ENCODE measurements around the gene SUZ12.
"Not testable (repeated sequence)": the region's sequence is repeated elsewhere in the genome, so short reads cannot be mapped to it uniquely, and the experiment has no call there.

SUZ12 gene

GRCh38 chr17:32019228-32019627, 82.4 kb downstream of the SUZ12 start:
- Mint-ChIP-seq H3K4me3 (no peak overlapping the region), H3K36me3 (ENCODE audit: low read depth) (peaks cover 28% of the 10 kb centered on the region), H3K27ac (no peak overlapping the region), H3K4me1 (peaks cover 8% of the 10 kb centered on the region), H3K9me3 (no peaks in the 10 kb centered on the region), H3K27me3 (ENCODE audit: low read depth) (no peaks in the 10 kb centered on the region)
- TF ChIP-seq CTCF (IDR thresholded peaks at IDR 0.05; ENCODE audit: unreplicated experiment in 3 of 3) = no peak

GRCh38 chr17:32020943-32021614, 84.3 kb downstream of the SUZ12 start:
- H3K9me3 Mint-ChIP-seq = no peaks in the 10 kb centered on the region
- TF ChIP-seq CTCF (IDR thresholded peaks at IDR 0.05; ENCODE audit: unreplicated experiment in 3 of 3) = no peak
- no peaks in the 10 kb centered on the region for H3K27me3 Mint-ChIP-seq (ENCODE audit: low read depth)
- peaks cover 5% of the 10 kb centered on the region for H3K4me1 Mint-ChIP-seq
- H3K4me3 Mint-ChIP-seq = no peak overlapping the region
- peaks cover 28% of the 10 kb centered on the region for H3K36me3 Mint-ChIP-seq (ENCODE audit: low read depth)
- no peak overlapping the region for H3K27ac Mint-ChIP-seq

DNA sequence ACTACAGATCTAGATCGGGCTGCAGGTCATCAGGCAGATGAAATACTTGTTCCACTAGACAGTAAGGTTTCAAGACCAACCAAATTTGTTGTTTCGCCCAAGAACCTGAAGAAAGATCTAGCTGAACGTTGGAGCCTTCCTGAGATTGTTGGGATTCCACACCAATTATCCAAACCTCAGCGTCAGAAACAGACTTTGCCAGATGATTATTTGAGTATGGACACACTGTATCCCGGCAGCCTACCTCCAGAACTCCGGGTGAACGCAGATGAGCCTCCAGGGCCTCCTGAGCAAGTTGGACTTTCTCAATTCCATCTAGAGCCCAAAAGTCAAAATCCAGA, 84.8 kb downstream of the SUZ12 start:
- Mint-ChIP-seq H3K9me3 (no peaks in the 10 kb centered on the region), H3K4me1 (no peaks in the 10 kb centered on the region), H3K36me3 (ENCODE audit: low read depth) (peaks cover 28% of the 10 kb centered on the region), H3K27ac (no peak overlapping the region), H3K27me3 (ENCODE audit: low read depth) (no peaks in the 10 kb centered on the region), H3K4me3 (no peak overlapping the region)
- no peak for TF ChIP-seq CTCF (IDR thresholded peaks at IDR 0.05; ENCODE audit: unreplicated experiment in 3 of 3)

DNA sequence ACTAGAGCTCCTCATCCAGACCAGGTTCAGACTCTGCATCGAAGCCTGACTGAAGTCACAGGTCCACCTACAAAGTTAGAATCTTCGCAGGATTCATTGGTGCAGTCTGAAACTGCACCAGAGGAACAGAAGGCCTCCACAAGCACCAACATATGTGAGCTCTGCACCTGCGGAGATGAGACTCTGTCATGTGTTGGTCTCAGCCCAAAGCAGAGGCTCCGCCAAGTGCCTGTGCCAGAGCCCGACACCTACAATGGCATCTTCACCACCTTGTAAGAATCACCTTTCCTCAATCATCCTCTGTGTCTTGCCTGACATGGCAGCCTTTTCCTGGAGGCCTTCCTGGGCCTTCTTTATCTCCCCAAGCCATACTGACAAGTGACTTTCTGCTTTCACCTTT, 85.7 kb downstream of the SUZ12 start:
- not testable (repeated sequence) for H3K9me3 Mint-ChIP-seq; H3K4me1 Mint-ChIP-seq; H3K27me3 Mint-ChIP-seq (ENCODE audit: low read depth); H3K4me3 Mint-ChIP-seq; H3K27ac Mint-ChIP-seq
- peaks cover 29% of the 10 kb centered on the region for H3K36me3 Mint-ChIP-seq (ENCODE audit: low read depth)

- not testable (repeated sequence) for H3K4me1 Mint-ChIP-seq; H3K27me3 Mint-ChIP-seq (ENCODE audit: low read depth); H3K4me3 Mint-ChIP-seq; H3K27ac Mint-ChIP-seq; H3K9me3 Mint-ChIP-seq
- peaks cover 12% of the 10 kb centered on the region for H3K36me3 Mint-ChIP-seq (ENCODE audit: low read depth)
Measured at GRCh38 chr17:32027271-32027670, 90.5 kb downstream of the SUZ12 start.

DNA sequence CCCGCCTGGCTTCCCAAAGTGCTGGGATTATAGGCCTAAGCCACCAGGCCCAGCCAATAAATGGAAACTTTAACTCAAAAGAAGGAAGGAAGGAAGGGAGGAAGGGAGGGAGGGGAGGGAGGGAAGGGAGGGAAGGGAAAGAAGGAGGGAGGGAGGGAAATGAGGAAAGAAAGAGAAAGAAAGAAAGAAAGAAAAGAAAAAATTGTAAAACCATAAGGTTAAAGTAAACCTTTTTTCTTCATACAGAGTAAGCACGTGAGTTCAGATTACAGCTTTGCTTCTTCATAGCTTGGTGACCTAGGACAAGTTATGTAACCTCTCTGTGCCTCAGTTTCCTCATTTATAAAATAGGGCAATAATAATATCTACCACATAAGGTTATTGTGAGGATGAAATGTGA, 96.4 kb downstream of the SUZ12 start:
- H3K4me1 Mint-ChIP-seq = no peaks in the 10 kb centered on the region
- H3K36me3 Mint-ChIP-seq (ENCODE audit: low read depth) = peaks cover 24% of the 10 kb centered on the region
- no peak overlapping the region for H3K27ac Mint-ChIP-seq
- no peaks in the 10 kb centered on the region for H3K27me3 Mint-ChIP-seq (ENCODE audit: low read depth)
- H3K4me3 Mint-ChIP-seq = no peak overlapping the region
- H3K9me3 Mint-ChIP-seq = no peaks in the 10 kb centered on the region
- TF ChIP-seq CTCF (IDR thresholded peaks at IDR 0.05; ENCODE audit: unreplicated experiment in 3 of 3) = no peak

GRCh38 chr17:32033812-32034211, 97.0 kb downstream of the SUZ12 start:
- H3K4me3 Mint-ChIP-seq; H3K9me3 Mint-ChIP-seq; H3K27me3 Mint-ChIP-seq (ENCODE audit: low read depth); H3K4me1 Mint-ChIP-seq; H3K27ac Mint-ChIP-seq: not testable (repeated sequence)
- peaks cover 28% of the 10 kb centered on the region for H3K36me3 Mint-ChIP-seq (ENCODE audit: low read depth)

DNA sequence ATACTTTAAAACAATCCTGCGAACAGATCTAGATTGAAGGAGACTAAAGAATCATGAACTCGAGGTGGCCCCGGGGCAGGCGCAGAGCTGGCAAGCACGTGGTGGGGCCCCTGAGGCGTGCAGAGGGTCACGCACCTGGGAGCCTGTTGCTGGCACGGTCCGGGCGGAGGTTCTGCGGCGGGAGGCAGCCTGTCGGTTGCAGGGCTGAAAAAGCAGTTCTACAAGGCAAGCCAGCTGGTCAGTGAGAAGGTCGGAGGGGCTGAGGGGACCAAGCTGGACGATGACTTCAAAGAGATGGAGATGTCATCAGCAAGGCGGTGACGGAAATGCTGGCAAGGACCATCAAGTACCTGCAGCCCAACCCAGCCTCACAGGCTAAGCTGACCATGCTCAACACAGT, 103.4 kb downstream of the SUZ12 start:
- H3K36me3 Mint-ChIP-seq (ENCODE audit: low read depth) = peaks cover 36% of the 10 kb centered on the region
- not testable (repeated sequence) for H3K9me3 Mint-ChIP-seq; H3K4me1 Mint-ChIP-seq; H3K27me3 Mint-ChIP-seq (ENCODE audit: low read depth); H3K4me3 Mint-ChIP-seq; H3K27ac Mint-ChIP-seq

GRCh38 chr17:32041306-32041875, 104.6 kb downstream of the SUZ12 start:
- H3K27me3 Mint-ChIP-seq (ENCODE audit: low read depth); H3K27ac Mint-ChIP-seq; H3K4me3 Mint-ChIP-seq; H3K4me1 Mint-ChIP-seq; H3K9me3 Mint-ChIP-seq: not testable (repeated sequence)
- peaks cover 25% of the 10 kb centered on the region for H3K36me3 Mint-ChIP-seq (ENCODE audit: low read depth)

GRCh38 chr17:32042266-32042665, 105.5 kb downstream of the SUZ12 start:
- H3K36me3 Mint-ChIP-seq (ENCODE audit: low read depth) = peaks cover 19% of the 10 kb centered on the region
- not testable (repeated sequence) for H3K4me3 Mint-ChIP-seq; H3K27me3 Mint-ChIP-seq (ENCODE audit: low read depth); H3K27ac Mint-ChIP-seq; H3K9me3 Mint-ChIP-seq; H3K4me1 Mint-ChIP-seq

DNA sequence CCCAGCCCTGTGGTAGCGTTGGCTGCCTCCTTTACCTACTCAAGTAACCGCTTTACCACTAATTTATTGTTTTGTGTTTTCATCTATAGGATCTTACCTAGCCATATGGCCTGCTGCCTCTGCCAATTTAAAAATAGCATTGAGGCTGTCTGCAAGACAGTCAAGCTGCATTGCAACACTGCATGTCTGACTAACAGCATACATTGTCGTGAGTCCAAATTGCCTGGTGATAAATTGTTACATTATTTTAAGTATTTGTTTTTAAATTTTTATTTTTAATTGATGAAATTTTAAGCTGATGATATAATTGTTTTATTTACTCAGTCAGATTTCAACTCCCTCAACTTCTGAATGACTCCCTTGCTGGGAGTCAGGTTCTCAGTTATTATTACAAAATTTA, 108.8 kb downstream of the SUZ12 start:
- H3K27me3 Mint-ChIP-seq (ENCODE audit: low read depth); H3K4me1 Mint-ChIP-seq; H3K4me3 Mint-ChIP-seq; H3K9me3 Mint-ChIP-seq; H3K27ac Mint-ChIP-seq: not testable (repeated sequence)
- H3K36me3 Mint-ChIP-seq (ENCODE audit: low read depth) = peaks cover 23% of the 10 kb centered on the region

Data from nephron (organoid).